HepG2 (cell line): ENCODE data around the gene BSN.

Source experiments
- EZH2 ChIP-seq: conservative IDR thresholded peaks from 2 replicates; pipeline ENCODE4 v1.6.1; 2012; ENCODE audit warnings: mild to moderate bottlenecking, low read depth, low read length, moderate library complexity
- FOXO1 ChIP-seq: sonication (generic); formaldehyde crosslinking; IDR thresholded peaks from 2 replicates; pipeline ENCODE4 v1.4.0; 2020; ENCODE audit warnings: missing genetic modification reagents
- NFAT5 ChIP-seq: sonication (generic); formaldehyde crosslinking; IDR thresholded peaks from 2 replicates; pipeline ENCODE4 v1.4.0; 2020; ENCODE audit warnings: missing genetic modification reagents
- TFE3 ChIP-seq: IDR thresholded peaks from 2 replicates; pipeline ENCODE4 v1.6.1; 2016
- ZBTB33 ChIP-seq: sonication (generic); formaldehyde crosslinking; IDR thresholded peaks from 2 replicates; pipeline ENCODE4 v1.4.0; 2020; ENCODE audit warnings: missing genetic modification reagents
- ZNF274 ChIP-seq: sonication (generic); formaldehyde crosslinking; IDR thresholded peaks from 2 replicates; pipeline ENCODE4 v1.5.1; 2020; ENCODE audit warnings: mild to moderate bottlenecking, missing genetic modification reagents
- TF ChIP-seq, protein P1 (sequence below): sonication (generic); formaldehyde crosslinking; IDR thresholded peaks from 2 replicates; pipeline ENCODE4 v1.5.0; 2020; ENCODE audit warnings: missing genetic modification reagents

- TF ChIP-seq, protein P1, sequence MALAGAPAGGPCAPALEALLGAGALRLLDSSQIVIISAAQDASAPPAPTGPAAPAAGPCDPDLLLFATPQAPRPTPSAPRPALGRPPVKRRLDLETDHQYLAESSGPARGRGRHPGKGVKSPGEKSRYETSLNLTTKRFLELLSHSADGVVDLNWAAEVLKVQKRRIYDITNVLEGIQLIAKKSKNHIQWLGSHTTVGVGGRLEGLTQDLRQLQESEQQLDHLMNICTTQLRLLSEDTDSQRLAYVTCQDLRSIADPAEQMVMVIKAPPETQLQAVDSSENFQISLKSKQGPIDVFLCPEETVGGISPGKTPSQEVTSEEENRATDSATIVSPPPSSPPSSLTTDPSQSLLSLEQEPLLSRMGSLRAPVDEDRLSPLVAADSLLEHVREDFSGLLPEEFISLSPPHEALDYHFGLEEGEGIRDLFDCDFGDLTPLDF (CRISPR knock-in tag), result no peak
- TF ChIP-seq NFAT5 (no peak), ZBTB33 (CRISPR knock-in tag) (no peak), TFE3 (no peak), ZNF274 (no peak), EZH2 (no peak), FOXO1 (CRISPR knock-in tag) (no peak)
These were observed 47.4 kb upstream of the BSN start for GRCh38 chr3:49506906-49507305.
